Measurements from ENCODE around the gene LAGE3. TPM values are rescaled to one million over a fixed set of nuclear protein-coding genes. Genes with fewer than 3 reads are reported as not detected.
A peak's percentile ranks its signal among the peaks of the same experiment; 100 is the strongest.

Gene LAGE3
- total RNA-seq, 1 donor from 2014 or later, result 20.0 TPM

GRCh38 chrX:154481195-154481594 lies 2.1 kb upstream of the LAGE3 start:
- DNase-seq (ENCODE audit: low read depth), result no peak
- H3K27ac ChIP-seq (ENCODE audit: low read depth, low read length), result no peak overlapping the region
- no peak overlapping the region for H3K9ac ChIP-seq (ENCODE audit: low read length)
- no peaks in the 10 kb centered on the region for H3K36me3 ChIP-seq (ENCODE audit: insufficient read depth, low read length)
- Mint-ChIP-seq H3K36me3 (ENCODE audit: low read depth, unreplicated experiment) (peaks cover 4% of the 10 kb centered on the region), H3K4me3 (ENCODE audit: unreplicated experiment) (no peak overlapping the region), H3K27ac (ENCODE audit: unreplicated experiment) (no peak overlapping the region), H3K9me3 (ENCODE audit: unreplicated experiment) (no peaks in the 10 kb centered on the region), H3K27me3 (ENCODE audit: low read depth, unreplicated experiment) (no peaks in the 10 kb centered on the region), H3K4me1 (ENCODE audit: low read depth, unreplicated experiment) (no peaks in the 10 kb centered on the region)
- H3K79me2 ChIP-seq (ENCODE audit: insufficient read depth, low read length), result peaks cover 12% of the 10 kb centered on the region
- peaks cover 7% of the 10 kb centered on the region for H3K4me1 ChIP-seq (ENCODE audit: insufficient read depth, low read length)
- no peak overlapping the region for H3K4me3 ChIP-seq (ENCODE audit: insufficient read depth, low read depth, low read length)
- TF ChIP-seq EZH2 (IDR thresholded peaks at IDR 0.05; ENCODE audit: insufficient read depth, low read length) (no peak), CTCF (IDR thresholded peaks at IDR 0.05; ENCODE audit: insufficient read depth, low read depth, low read length) (no peak)
- no peaks in the 10 kb centered on the region for H3K9me3 ChIP-seq (ENCODE audit: insufficient read depth, low read depth, low read length)
- no peak for FAIRE-seq
- H4K20me1 ChIP-seq (ENCODE audit: insufficient read depth, low read length), result no peaks in the 10 kb centered on the region
- H3K4me2 ChIP-seq (ENCODE audit: low read length), result no peak overlapping the region
- no peak overlapping the region for H2AFZ ChIP-seq (ENCODE audit: low read depth, low read length)
- no peaks in the 10 kb centered on the region for H3K27me3 ChIP-seq (ENCODE audit: insufficient read depth, low read length)

GRCh38 chrX:154477891-154478477 lies 1.1 kb downstream of the LAGE3 start:
- Histone ChIP-seq H3K9ac (ENCODE audit: low read length) (peak overlapping the region; percentile 64), H3K9me3 (ENCODE audit: insufficient read depth, low read depth, low read length) (no peaks in the 10 kb centered on the region), H3K79me2 (ENCODE audit: insufficient read depth, low read length) (no peaks in the 10 kb centered on the region), H3K36me3 (ENCODE audit: insufficient read depth, low read length) (no peaks in the 10 kb centered on the region), H3K4me2 (ENCODE audit: low read length) (peak overlapping the region; percentile 89), H3K27me3 (ENCODE audit: insufficient read depth, low read length) (no peaks in the 10 kb centered on the region), H3K4me3 (ENCODE audit: insufficient read depth, low read depth, low read length) (peak overlapping the region; percentile 50), H3K4me1 (ENCODE audit: insufficient read depth, low read length) (no peaks in the 10 kb centered on the region), H3K27ac (ENCODE audit: low read depth, low read length) (peak overlapping the region; percentile 33), H4K20me1 (ENCODE audit: insufficient read depth, low read length) (peaks cover 3% of the 10 kb centered on the region), H2AFZ (ENCODE audit: low read depth, low read length) (no peak overlapping the region)
- FAIRE-seq, result no peak
- Mint-ChIP-seq H3K4me1 (ENCODE audit: low read depth, unreplicated experiment) (no peaks in the 10 kb centered on the region), H3K4me3 (ENCODE audit: unreplicated experiment) (peak overlapping the region; percentile 83), H3K36me3 (ENCODE audit: low read depth, unreplicated experiment) (peaks cover 4% of the 10 kb centered on the region), H3K9me3 (ENCODE audit: unreplicated experiment) (no peaks in the 10 kb centered on the region), H3K27me3 (ENCODE audit: low read depth, unreplicated experiment) (no peaks in the 10 kb centered on the region), H3K27ac (ENCODE audit: unreplicated experiment) (peak overlapping the region; percentile 77)
- DNase-seq (ENCODE audit: low read depth), result no peak
- no peak for TF ChIP-seq EZH2 (IDR thresholded peaks at IDR 0.05; ENCODE audit: insufficient read depth, low read length)
- no peak for TF ChIP-seq CTCF (IDR thresholded peaks at IDR 0.05; ENCODE audit: insufficient read depth, low read depth, low read length)

GRCh38 chrX:154476821-154477220 lies 2.3 kb downstream of the LAGE3 start:
- Histone ChIP-seq H3K27ac (ENCODE audit: low read depth, low read length) (no peak overlapping the region), H3K27me3 (ENCODE audit: insufficient read depth, low read length) (no peaks in the 10 kb centered on the region), H3K4me3 (ENCODE audit: insufficient read depth, low read depth, low read length) (no peak overlapping the region), H4K20me1 (ENCODE audit: insufficient read depth, low read length) (peaks cover 3% of the 10 kb centered on the region), H2AFZ (ENCODE audit: low read depth, low read length) (no peak overlapping the region), H3K9me3 (ENCODE audit: insufficient read depth, low read depth, low read length) (no peaks in the 10 kb centered on the region), H3K9ac (ENCODE audit: low read length) (no peak overlapping the region), H3K79me2 (ENCODE audit: insufficient read depth, low read length) (no peaks in the 10 kb centered on the region), H3K4me2 (ENCODE audit: low read length) (no peak overlapping the region), H3K4me1 (ENCODE audit: insufficient read depth, low read length) (no peaks in the 10 kb centered on the region), H3K36me3 (ENCODE audit: insufficient read depth, low read length) (peaks cover 2% of the 10 kb centered on the region)
- Mint-ChIP-seq H3K27me3 (ENCODE audit: low read depth, unreplicated experiment) (no peaks in the 10 kb centered on the region), H3K36me3 (ENCODE audit: low read depth, unreplicated experiment) (no peaks in the 10 kb centered on the region), H3K4me1 (ENCODE audit: low read depth, unreplicated experiment) (no peaks in the 10 kb centered on the region), H3K9me3 (ENCODE audit: unreplicated experiment) (no peaks in the 10 kb centered on the region), H3K27ac (ENCODE audit: unreplicated experiment) (no peak overlapping the region), H3K4me3 (ENCODE audit: unreplicated experiment) (no peak overlapping the region)
- DNase-seq (ENCODE audit: low read depth), result no peak
- no peak for FAIRE-seq
- no peak for TF ChIP-seq EZH2 (IDR thresholded peaks at IDR 0.05; ENCODE audit: insufficient read depth, low read length)
- TF ChIP-seq CTCF (IDR thresholded peaks at IDR 0.05; ENCODE audit: insufficient read depth, low read depth, low read length), result no peak
